K562 (cell line): ENCODE data around the gene NGRN. TPM values are rescaled to one million over a fixed set of nuclear protein-coding genes. Genes with fewer than 3 reads are reported as not detected.

ENCODE experiments used
- ARHGAP35 ChIP-seq: fragments of 450-650 bp; IDR thresholded peaks from 2 replicates; pipeline ENCODE4 v1.6.1; 2018; ENCODE audit not compliant: partially characterized antibody
- CC2D1A ChIP-seq: fragments of 450-650 bp; IDR thresholded peaks from 2 replicates; pipeline ENCODE4 v1.6.1; 2017; ENCODE audit warnings: mild to moderate bottlenecking
- HEY1 ChIP-seq: fragments of 250-450 bp; sonication (Bioruptor Pico); IDR thresholded peaks from 2 replicates; pipeline ENCODE4 v1.5.0; 2020; ENCODE audit warnings: mild to moderate bottlenecking, moderate library complexity, borderline replicate concordance
- IRF2 ChIP-seq: sonication (generic); formaldehyde crosslinking; IDR thresholded peaks from 2 replicates; pipeline ENCODE4 v1.8.1; 2022; ENCODE audit warnings: mild to moderate bottlenecking, missing genetic modification reagents
- LCOR ChIP-seq: sonication (generic); formaldehyde crosslinking; IDR thresholded peaks from 2 replicates; pipeline ENCODE4 v1.8.0; 2022; ENCODE audit warnings: mild to moderate bottlenecking, missing genetic modification reagents
- MED1 ChIP-seq: sonication (generic); formaldehyde crosslinking; IDR thresholded peaks from 2 replicates; pipeline ENCODE4 v1.8.1; 2023; ENCODE audit warnings: missing genetic modification reagents, borderline replicate concordance
- MTA3 ChIP-seq: fragments of 450-650 bp; formaldehyde crosslinking; IDR thresholded peaks from 2 replicates; pipeline ENCODE4 v1.6.1; 2017; ENCODE audit warnings: mild to moderate bottlenecking, borderline replicate concordance
- OTX1 ChIP-seq: fragments of 450-650 bp; formaldehyde crosslinking; IDR thresholded peaks from 2 replicates; pipeline ENCODE4 v1.4.0; 2022; ENCODE audit warnings: mild to moderate bottlenecking
- PHF8 ChIP-seq: fragments of 200-600 bp; sonication (generic); IDR thresholded peaks from 2 replicates; pipeline ENCODE4 v1.6.1; 2012; ENCODE audit warnings: mixed run types, mild to moderate bottlenecking, inconsistent platforms, low read length, moderate library complexity, borderline replicate concordance
- PRPF4 ChIP-seq: fragments of 200-400 bp; formaldehyde crosslinking; IDR thresholded peaks from one replicate; pipeline ENCODE4 v1.6.1; 2017; ENCODE audit warnings: low read length, low read depth, mild to moderate bottlenecking; ENCODE audit not compliant: insufficient read depth, poor library complexity, severe bottlenecking
- ZBTB17 ChIP-seq: fragments of 450-650 bp; formaldehyde crosslinking; IDR thresholded peaks from 2 replicates; pipeline ENCODE4 v1.4.0; 2020; ENCODE audit warnings: mild to moderate bottlenecking
- ZNF12 ChIP-seq: sonication (generic); formaldehyde crosslinking; IDR thresholded peaks from 2 replicates; pipeline ENCODE4 v1.4.0; 2020; ENCODE audit warnings: mild to moderate bottlenecking, missing genetic modification reagents
- polyA plus RNA-seq, 8 experiments: library from polyadenylated mRNA; depleted of rRNA in 4 of 8; stranded (reverse) in 5 of 8; unstranded in 3 of 8; fragments of >200 nt; fragmentation: Nextera tagmentation in 2 of 8; fragmentation: Illumina TruSeq in 1 of 8; extraction: Ambion mirVana in 2 of 8; extraction: Trizol in 1 of 8; gene quantifications; 2 replicates each; pipeline versions ENCODE4 v1.2.1 to v1.2.3, GENCODE V29; 2011 to 2014; ENCODE audit warnings: inconsistent platforms in 1 of 8, missing spikeins in 1 of 8
- total RNA-seq, 7 experiments: library from RNA; depleted of rRNA in 6 of 7; stranded (reverse); fragments of >200 nt in 6 of 7; fragmentation: Illumina TruSeq in 2 of 7; extraction: Trizol in 2 of 7; gene quantifications; 2 replicates each; pipeline versions ENCODE4 v1.2.1 to v1.2.3, GENCODE V29; 2011 to 2021; ENCODE audit warnings: low replicate concordance in 1 of 7
- TF ChIP-seq, protein P1 (sequence below): sonication (generic); formaldehyde crosslinking; IDR thresholded peaks from 2 replicates; pipeline ENCODE4 v1.8.1; 2023; ENCODE audit warnings: mild to moderate bottlenecking, missing genetic modification reagents
- TF ChIP-seq, protein P2 (sequence below): sonication (generic); formaldehyde crosslinking; IDR thresholded peaks from 2 replicates; pipeline ENCODE4 v1.8.0; 2022; ENCODE audit warnings: mild to moderate bottlenecking, missing genetic modification reagents
- TF ChIP-seq, protein P3 (sequence below), 2 experiments: fragments of 450-650 bp; IDR thresholded peaks; 2 replicates each; pipeline ENCODE4 v1.6.1; 2016
- TF ChIP-seq, protein P4 (sequence below): fragments of 450-650 bp; formaldehyde crosslinking; IDR thresholded peaks from 2 replicates; pipeline ENCODE4 v1.4.0; 2020; ENCODE audit warnings: mild to moderate bottlenecking, moderate library complexity

The NGRN gene
- total and polyA plus RNA-seq, 9 of the 15 experiments (the other 6 are each of a cell fraction or from before 2014, with no cell fraction given): 14.0 to 73.4 (median 60.0) TPM

DNA sequence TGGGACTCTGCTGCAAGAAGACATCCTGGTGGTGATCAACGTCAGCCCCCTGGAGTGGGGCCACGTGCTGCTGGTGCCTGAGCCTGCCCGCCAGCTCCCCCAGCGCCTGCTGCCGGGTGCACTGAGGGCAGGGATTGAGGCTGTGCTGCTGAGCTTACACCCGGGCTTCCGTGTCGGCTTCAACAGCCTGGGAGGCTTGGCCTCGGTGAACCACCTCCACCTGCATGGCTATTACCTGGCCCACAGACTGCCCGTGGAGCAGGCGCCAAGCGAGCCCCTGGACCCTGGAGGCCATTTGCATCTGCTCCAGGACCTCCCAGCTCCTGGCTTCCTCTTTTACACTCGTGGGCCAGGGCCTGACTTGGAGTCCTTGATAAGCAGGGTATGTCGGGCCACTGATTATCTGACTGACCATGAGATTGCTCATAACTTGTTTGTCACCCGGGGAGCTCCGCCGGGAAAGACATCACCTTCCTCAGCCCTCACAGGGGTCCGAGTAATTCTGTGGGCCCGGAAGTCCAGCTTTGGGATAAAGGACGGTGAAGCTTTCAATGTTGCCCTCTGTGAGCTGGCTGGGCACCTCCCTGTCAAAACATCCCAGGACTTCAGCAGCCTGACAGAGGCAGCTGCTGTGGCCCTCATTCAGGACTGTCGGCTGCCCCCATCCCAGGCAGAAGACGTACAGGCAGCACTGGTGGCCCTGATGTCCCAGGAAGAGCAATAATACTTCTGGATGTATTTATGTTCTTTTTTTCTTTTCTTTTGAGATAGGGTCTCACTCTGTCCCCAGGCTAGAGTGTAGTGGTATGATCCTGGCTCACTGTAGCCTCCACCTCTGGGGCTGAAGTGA lies 23.9 kb upstream of the NGRN start (continued):
- TF ChIP-seq, protein P1, sequence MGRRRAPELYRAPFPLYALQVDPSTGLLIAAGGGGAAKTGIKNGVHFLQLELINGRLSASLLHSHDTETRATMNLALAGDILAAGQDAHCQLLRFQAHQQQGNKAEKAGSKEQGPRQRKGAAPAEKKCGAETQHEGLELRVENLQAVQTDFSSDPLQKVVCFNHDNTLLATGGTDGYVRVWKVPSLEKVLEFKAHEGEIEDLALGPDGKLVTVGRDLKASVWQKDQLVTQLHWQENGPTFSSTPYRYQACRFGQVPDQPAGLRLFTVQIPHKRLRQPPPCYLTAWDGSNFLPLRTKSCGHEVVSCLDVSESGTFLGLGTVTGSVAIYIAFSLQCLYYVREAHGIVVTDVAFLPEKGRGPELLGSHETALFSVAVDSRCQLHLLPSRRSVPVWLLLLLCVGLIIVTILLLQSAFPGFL (CRISPR knock-in tag): no peak
- TF ChIP-seq, protein P2, sequence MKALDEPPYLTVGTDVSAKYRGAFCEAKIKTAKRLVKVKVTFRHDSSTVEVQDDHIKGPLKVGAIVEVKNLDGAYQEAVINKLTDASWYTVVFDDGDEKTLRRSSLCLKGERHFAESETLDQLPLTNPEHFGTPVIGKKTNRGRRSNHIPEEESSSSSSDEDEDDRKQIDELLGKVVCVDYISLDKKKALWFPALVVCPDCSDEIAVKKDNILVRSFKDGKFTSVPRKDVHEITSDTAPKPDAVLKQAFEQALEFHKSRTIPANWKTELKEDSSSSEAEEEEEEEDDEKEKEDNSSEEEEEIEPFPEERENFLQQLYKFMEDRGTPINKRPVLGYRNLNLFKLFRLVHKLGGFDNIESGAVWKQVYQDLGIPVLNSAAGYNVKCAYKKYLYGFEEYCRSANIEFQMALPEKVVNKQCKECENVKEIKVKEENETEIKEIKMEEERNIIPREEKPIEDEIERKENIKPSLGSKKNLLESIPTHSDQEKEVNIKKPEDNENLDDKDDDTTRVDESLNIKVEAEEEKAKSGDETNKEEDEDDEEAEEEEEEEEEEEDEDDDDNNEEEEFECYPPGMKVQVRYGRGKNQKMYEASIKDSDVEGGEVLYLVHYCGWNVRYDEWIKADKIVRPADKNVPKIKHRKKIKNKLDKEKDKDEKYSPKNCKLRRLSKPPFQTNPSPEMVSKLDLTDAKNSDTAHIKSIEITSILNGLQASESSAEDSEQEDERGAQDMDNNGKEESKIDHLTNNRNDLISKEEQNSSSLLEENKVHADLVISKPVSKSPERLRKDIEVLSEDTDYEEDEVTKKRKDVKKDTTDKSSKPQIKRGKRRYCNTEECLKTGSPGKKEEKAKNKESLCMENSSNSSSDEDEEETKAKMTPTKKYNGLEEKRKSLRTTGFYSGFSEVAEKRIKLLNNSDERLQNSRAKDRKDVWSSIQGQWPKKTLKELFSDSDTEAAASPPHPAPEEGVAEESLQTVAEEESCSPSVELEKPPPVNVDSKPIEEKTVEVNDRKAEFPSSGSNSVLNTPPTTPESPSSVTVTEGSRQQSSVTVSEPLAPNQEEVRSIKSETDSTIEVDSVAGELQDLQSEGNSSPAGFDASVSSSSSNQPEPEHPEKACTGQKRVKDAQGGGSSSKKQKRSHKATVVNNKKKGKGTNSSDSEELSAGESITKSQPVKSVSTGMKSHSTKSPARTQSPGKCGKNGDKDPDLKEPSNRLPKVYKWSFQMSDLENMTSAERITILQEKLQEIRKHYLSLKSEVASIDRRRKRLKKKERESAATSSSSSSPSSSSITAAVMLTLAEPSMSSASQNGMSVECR (CRISPR knock-in tag): 0 out of 2 replicates have a peak, but pooled peaks have one; percentile 45
- TF ChIP-seq MTA3 (0 out of 2 replicates have a peak, but pooled peaks have one; percentile 76), ZBTB17 (CRISPR knock-in tag) (no peak), ZNF12 (CRISPR knock-in tag) (no peak), MED1 (CRISPR knock-in tag) (no peak), IRF2 (CRISPR knock-in tag) (no peak), PRPF4 (no peak), OTX1 (CRISPR knock-in tag) (no peak), HEY1 (CRISPR knock-in tag) (no peak), ARHGAP35 (no peak), PHF8 (peak; percentile 26; the same call in 1 of the 2 replicates), CC2D1A (peak; percentile 37; the same call in 1 of the 2 replicates), LCOR (CRISPR knock-in tag) (no peak)
- TF ChIP-seq, protein P3, sequence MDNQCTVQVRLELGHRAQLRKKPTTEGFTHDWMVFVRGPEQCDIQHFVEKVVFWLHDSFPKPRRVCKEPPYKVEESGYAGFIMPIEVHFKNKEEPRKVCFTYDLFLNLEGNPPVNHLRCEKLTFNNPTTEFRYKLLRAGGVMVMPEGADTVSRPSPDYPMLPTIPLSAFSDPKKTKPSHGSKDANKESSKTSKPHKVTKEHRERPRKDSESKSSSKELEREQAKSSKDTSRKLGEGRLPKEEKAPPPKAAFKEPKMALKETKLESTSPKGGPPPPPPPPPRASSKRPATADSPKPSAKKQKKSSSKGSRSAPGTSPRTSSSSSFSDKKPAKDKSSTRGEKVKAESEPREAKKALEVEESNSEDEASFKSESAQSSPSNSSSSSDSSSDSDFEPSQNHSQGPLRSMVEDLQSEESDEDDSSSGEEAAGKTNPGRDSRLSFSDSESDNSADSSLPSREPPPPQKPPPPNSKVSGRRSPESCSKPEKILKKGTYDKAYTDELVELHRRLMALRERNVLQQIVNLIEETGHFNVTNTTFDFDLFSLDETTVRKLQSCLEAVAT (IDR thresholded peaks at IDR 0.05): no peak
- TF ChIP-seq, protein P4, sequence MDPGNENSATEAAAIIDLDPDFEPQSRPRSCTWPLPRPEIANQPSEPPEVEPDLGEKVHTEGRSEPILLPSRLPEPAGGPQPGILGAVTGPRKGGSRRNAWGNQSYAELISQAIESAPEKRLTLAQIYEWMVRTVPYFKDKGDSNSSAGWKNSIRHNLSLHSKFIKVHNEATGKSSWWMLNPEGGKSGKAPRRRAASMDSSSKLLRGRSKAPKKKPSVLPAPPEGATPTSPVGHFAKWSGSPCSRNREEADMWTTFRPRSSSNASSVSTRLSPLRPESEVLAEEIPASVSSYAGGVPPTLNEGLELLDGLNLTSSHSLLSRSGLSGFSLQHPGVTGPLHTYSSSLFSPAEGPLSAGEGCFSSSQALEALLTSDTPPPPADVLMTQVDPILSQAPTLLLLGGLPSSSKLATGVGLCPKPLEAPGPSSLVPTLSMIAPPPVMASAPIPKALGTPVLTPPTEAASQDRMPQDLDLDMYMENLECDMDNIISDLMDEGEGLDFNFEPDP: no peak
